ENCODE results near the gene ZNF516.

GRCh38 chr18:76422838-76423237 lies 72.2 kb downstream of the ZNF516 start:
- TF ChIP-seq POLR2AphosphoS5 (IDR thresholded peaks at IDR 0.05) (no peak), POLR2A (IDR thresholded peaks at IDR 0.05) (no peak), CTCF (IDR thresholded peaks at IDR 0.05) (no peak), EP300 (IDR thresholded peaks at IDR 0.05) (no peak)
